ENCODE data around the gene ZNF697.
"Not testable (repeated sequence)": the region's sequence is repeated elsewhere in the genome, so short reads cannot be mapped to it uniquely, and the experiment has no call there.

The ZNF697 gene

GRCh38 chr1:119631086-119631432, 17.0 kb downstream of the ZNF697 start:
- DNase-seq, result no peak

GRCh38 chr1:119626841-119627240, 21.2 kb downstream of the ZNF697 start:
- no peak for DNase-seq

GRCh38 chr1:119626011-119626545, 22.0 kb downstream of the ZNF697 start:
- DNase-seq, result no peak

- no peak for DNase-seq
These were observed 24.4 kb downstream of the ZNF697 start for GRCh38 chr1:119623678-119624077.

- DNase-seq, result no peak
These were observed 24.9 kb downstream of the ZNF697 start for GRCh38 chr1:119623193-119623515.

GRCh38 chr1:119622311-119623192, 25.5 kb downstream of the ZNF697 start:
- no peak for DNase-seq

GRCh38 chr1:119621705-119622104, 26.4 kb downstream of the ZNF697 start:
- DNase-seq, result no peak

GRCh38 chr1:119617751-119618691, 30.0 kb downstream of the ZNF697 start:
- no peak for DNase-seq

GRCh38 chr1:119616748-119617147, 31.3 kb downstream of the ZNF697 start:
- DNase-seq, result not testable (repeated sequence)

- not testable (repeated sequence) for DNase-seq
These were observed 33.0 kb downstream of the ZNF697 start for GRCh38 chr1:119615100-119615499.

- DNase-seq, result peak; percentile 59
These were observed 34.0 kb downstream of the ZNF697 start for GRCh38 chr1:119613769-119614720.

- peak; percentile 59 for DNase-seq
These were observed 36.4 kb downstream of the ZNF697 start for GRCh38 chr1:119611701-119612113.

GRCh38 chr1:119608816-119609215, 39.2 kb downstream of the ZNF697 start:
- not testable (repeated sequence) for DNase-seq

GRCh38 chr1:119607087-119607807, 40.8 kb downstream of the ZNF697 start:
- DNase-seq, result not testable (repeated sequence)

GRCh38 chr1:119606394-119606793, 41.7 kb downstream of the ZNF697 start:
- DNase-seq, result no peak

- no peak for DNase-seq
These were observed 42.4 kb downstream of the ZNF697 start for GRCh38 chr1:119605686-119606085.

- DNase-seq, result not testable (repeated sequence)
These were observed 43.0 kb downstream of the ZNF697 start for GRCh38 chr1:119605080-119605479.

GRCh38 chr1:119603695-119604094, 44.4 kb downstream of the ZNF697 start:
- DNase-seq, result no peak

GRCh38 chr1:119603241-119603640, 44.8 kb downstream of the ZNF697 start:
- DNase-seq, result not testable (repeated sequence)

- DNase-seq, result not testable (repeated sequence)
These were observed 45.3 kb downstream of the ZNF697 start for GRCh38 chr1:119602789-119603188.

- DNase-seq, result no peak
These were observed 45.9 kb downstream of the ZNF697 start for GRCh38 chr1:119602169-119602568.

GRCh38 chr1:119600976-119601375, 47.1 kb downstream of the ZNF697 start:
- DNase-seq, result no peak
